HFFc6 (cell line): Measurements from ENCODE around the gene AZGP1. TPM values are rescaled to one million over a fixed set of nuclear protein-coding genes. Genes with fewer than 3 reads are reported as not detected.
"Not testable (repeated sequence)": the region's sequence is repeated elsewhere in the genome, so short reads cannot be mapped to it uniquely, and the experiment has no call there.

Experiments
- DNase-seq: peaks from one replicate; pipeline ENCODE4 v3.0.0-alpha.2; 2018
- H3K27ac Mint-ChIP-seq: 2 replicates; pipeline ENCODE4 v1.8.0; 2020; ENCODE audit warnings: mild to moderate bottlenecking, mixed read lengths
- H3K27me3 Mint-ChIP-seq: 2 replicates; pipeline ENCODE4 v1.8.0; 2021; ENCODE audit warnings: mild to moderate bottlenecking, moderate library complexity, mixed read lengths; ENCODE audit not compliant: insufficient read depth
- H3K36me3 Mint-ChIP-seq: 2 replicates; pipeline ENCODE4 v1.8.0; 2021; ENCODE audit warnings: low read depth, mixed read lengths
- H3K4me1 Mint-ChIP-seq: 2 replicates; pipeline ENCODE4 v1.8.0; 2020; ENCODE audit warnings: low read depth, mixed read lengths
- H3K4me3 Mint-ChIP-seq: 2 replicates; pipeline ENCODE4 v1.8.0; 2020; ENCODE audit warnings: mild to moderate bottlenecking, moderate library complexity, mixed read lengths
- H3K9me3 Mint-ChIP-seq: 2 replicates; pipeline ENCODE4 v1.8.0; 2020; ENCODE audit warnings: mild to moderate bottlenecking, mixed read lengths
- total RNA-seq, 6 experiments: library from RNA; stranded (reverse); fragmentation: NEBNext Ultra II Directional; extraction: Animal tissue kit (Norgen Biotek cat#: 25700); gene quantifications; 2 replicates in 1 of 6; 3 replicates in 5 of 6; pipeline ENCODE4 v1.2.3, GENCODE V29; 2021
- TF ChIP-seq, protein P1 (sequence below): fragments of 200-600 bp; sonication (generic); IDR thresholded peaks from 2 replicates; pipeline ENCODE4 v1.5.0; 2021; ENCODE audit warnings: antibody characterized with exemption, mild to moderate bottlenecking

AZGP1 gene
- total RNA-seq, 6 experiments from 2014 or later = not detected

- H3K4me3 Mint-ChIP-seq = no peak overlapping the region
These were observed 37.5 kb upstream of the AZGP1 start for GRCh38 chr7:100013328-100013676.

GRCh38 chr7:100012385-100013327 is 36.8 kb upstream of the AZGP1 start:
- H3K4me1 Mint-ChIP-seq = peaks cover 14% of the 10 kb centered on the region
- DNase-seq, H3K36me3 Mint-ChIP-seq, H3K9me3 Mint-ChIP-seq, H3K4me3 Mint-ChIP-seq, H3K27me3 Mint-ChIP-seq, H3K27ac Mint-ChIP-seq: not testable (repeated sequence)

More at GRCh38 chr7:100013328-100013676, 37.5 kb upstream of the AZGP1 start:
- H3K27ac Mint-ChIP-seq = no peak overlapping the region
- H3K9me3 Mint-ChIP-seq = no peaks in the 10 kb centered on the region
- peaks cover 15% of the 10 kb centered on the region for H3K36me3 Mint-ChIP-seq
- H3K27me3 Mint-ChIP-seq = no peaks in the 10 kb centered on the region; the same call in 1 of the 2 replicates
- H3K4me1 Mint-ChIP-seq = peaks cover 20% of the 10 kb centered on the region
- DNase-seq = no peak
- TF ChIP-seq, protein P1, sequence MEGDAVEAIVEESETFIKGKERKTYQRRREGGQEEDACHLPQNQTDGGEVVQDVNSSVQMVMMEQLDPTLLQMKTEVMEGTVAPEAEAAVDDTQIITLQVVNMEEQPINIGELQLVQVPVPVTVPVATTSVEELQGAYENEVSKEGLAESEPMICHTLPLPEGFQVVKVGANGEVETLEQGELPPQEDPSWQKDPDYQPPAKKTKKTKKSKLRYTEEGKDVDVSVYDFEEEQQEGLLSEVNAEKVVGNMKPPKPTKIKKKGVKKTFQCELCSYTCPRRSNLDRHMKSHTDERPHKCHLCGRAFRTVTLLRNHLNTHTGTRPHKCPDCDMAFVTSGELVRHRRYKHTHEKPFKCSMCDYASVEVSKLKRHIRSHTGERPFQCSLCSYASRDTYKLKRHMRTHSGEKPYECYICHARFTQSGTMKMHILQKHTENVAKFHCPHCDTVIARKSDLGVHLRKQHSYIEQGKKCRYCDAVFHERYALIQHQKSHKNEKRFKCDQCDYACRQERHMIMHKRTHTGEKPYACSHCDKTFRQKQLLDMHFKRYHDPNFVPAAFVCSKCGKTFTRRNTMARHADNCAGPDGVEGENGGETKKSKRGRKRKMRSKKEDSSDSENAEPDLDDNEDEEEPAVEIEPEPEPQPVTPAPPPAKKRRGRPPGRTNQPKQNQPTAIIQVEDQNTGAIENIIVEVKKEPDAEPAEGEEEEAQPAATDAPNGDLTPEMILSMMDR = no peak

DNA sequence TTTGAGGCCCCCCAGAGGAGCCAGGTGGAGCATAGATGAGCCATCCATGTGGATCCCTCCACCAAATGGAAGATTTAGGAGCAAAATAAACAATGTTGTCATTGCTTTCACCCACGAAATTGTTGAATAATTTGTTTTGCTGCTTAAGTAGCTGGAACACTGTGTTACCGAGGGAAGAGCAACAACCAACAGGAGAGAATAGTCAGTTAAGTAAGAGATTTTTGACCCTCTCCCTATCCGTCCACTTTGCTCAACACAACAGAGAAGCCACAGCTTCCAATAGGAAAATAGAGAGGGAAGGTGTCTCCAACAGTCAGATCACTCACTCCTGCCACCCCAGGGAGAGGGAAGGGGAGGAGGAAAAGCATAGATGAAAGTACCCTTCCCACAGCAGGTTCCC is 35.7 kb upstream of the AZGP1 start:
- H3K9me3 Mint-ChIP-seq = no peaks in the 10 kb centered on the region
- DNase-seq = no peak
- no peak overlapping the region for H3K4me3 Mint-ChIP-seq
- TF ChIP-seq, protein P1 = no peak
- H3K27ac Mint-ChIP-seq = no peak overlapping the region
- H3K27me3 Mint-ChIP-seq = peaks cover 10% of the 10 kb centered on the region
- H3K4me1 Mint-ChIP-seq = peaks cover 10% of the 10 kb centered on the region
- H3K36me3 Mint-ChIP-seq = peaks cover 7% of the 10 kb centered on the region

DNA sequence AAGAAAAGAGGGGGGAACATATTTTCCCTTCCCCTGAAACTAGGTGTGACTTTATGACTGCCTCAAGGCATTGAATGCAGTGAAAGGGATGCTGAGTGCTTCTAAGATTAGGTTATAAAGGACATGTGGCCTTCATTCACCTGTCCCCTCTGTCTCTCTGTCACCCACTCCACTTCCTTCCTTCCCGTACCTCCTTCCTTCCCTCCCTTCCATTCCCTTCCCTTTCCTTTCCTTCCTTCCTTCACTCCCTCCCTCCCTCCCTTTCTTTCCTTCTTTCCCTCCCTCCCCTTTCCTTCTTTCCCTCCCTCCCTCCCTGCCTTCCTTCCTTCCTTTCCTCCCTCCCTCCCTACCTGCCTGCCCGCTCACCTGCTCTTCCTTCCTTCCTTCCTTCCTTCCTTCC is 35.1 kb upstream of the AZGP1 start:
- Mint-ChIP-seq H3K9me3 (no peaks in the 10 kb centered on the region), H3K4me3 (no peak overlapping the region), H3K27me3 (peaks cover 13% of the 10 kb centered on the region), H3K36me3 (peaks cover under 1% of the 10 kb centered on the region), H3K4me1 (peaks cover 7% of the 10 kb centered on the region; the same call in 1 of the 2 replicates), H3K27ac (no peak overlapping the region)
- TF ChIP-seq, protein P1 = no peak
- DNase-seq = no peak

DNA sequence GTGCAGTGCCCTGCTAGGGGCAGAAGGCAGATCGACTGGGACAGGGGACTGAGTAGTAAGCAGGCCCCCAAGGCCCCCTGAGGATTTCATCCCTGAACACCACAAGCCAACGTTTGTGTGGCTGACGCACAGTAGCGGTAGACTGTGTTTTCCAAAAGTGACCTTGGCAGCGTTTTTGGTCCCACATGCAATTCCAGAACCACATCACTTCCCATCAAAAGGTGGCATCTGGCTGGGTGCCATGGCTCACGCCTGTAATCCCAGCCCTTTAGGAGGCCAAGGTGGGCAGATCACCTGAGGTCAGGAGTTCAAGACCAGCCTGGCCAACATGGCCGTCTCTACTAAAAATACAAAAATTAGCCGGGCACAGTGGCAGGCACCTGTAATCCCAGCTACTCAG is 34.1 kb upstream of the AZGP1 start:
- H3K4me3 Mint-ChIP-seq, H3K36me3 Mint-ChIP-seq, H3K27ac Mint-ChIP-seq, H3K4me1 Mint-ChIP-seq, DNase-seq, H3K9me3 Mint-ChIP-seq: not testable (repeated sequence)
- H3K27me3 Mint-ChIP-seq = peaks cover 20% of the 10 kb centered on the region

- DNase-seq = no peak
- Mint-ChIP-seq H3K27me3 (peaks cover 29% of the 10 kb centered on the region), H3K4me3 (no peak overlapping the region), H3K4me1 (no peaks in the 10 kb centered on the region), H3K9me3 (no peaks in the 10 kb centered on the region), H3K27ac (no peak overlapping the region), H3K36me3 (no peaks in the 10 kb centered on the region)
- TF ChIP-seq, protein P1 = no peak
These were observed 32.7 kb upstream of the AZGP1 start for GRCh38 chr7:100008525-100008924.
